Panc1 (cell line): ENCODE results near the gene TGFB2. TPM values are rescaled to one million over a fixed set of nuclear protein-coding genes. Genes with fewer than 3 reads are reported as not detected.

Source experiments
- ATAC-seq: fragments of 200-7000 bp; cut with Tn5 transposase; 2 replicates; pipeline ENCODE4 v1.9.1; 2020; ENCODE audit warnings: mild to moderate bottlenecking, moderate library complexity
- BruUV-seq: library from RNA; stranded (reverse); fragments of 400-500 nt; replicated peaks from 2 replicates; lab custom pipeline; 2021; lab: Mats Ljungman, UMichigan
- CTCF ChIA-PET: fragments of 300-600 bp; sonication (Branson Sonifier 250); formaldehyde crosslinking; loops from one replicate; lab custom pipeline; 2022; ENCODE audit warnings: antibody characterized with exemption; lab: Charles Lee
- POLR2A ChIA-PET: fragments of 300-600 bp; sonication (Branson Sonifier 250); formaldehyde crosslinking; loops from one replicate; lab custom pipeline; 2022; ENCODE audit warnings: antibody characterized with exemption; lab: Charles Lee
- DNase-seq: peaks from one replicate; pipeline ENCODE4 v3.0.0-alpha.2; 2010; ENCODE audit warnings: low read depth, low spot score
- H3K27ac ChIP-seq: 2 replicates; pipeline ENCODE4 v1.5.1; 2011; ENCODE audit warnings: mild to moderate bottlenecking, low read length, inconsistent platforms
- H3K27me3 ChIP-seq: fragments of 200-500 bp; sonication (Bioruptor generic); 2 replicates; pipeline ENCODE4 v1.6.0; 2014; ENCODE audit warnings: low read length, inconsistent platforms; ENCODE audit not compliant: control insufficient read depth, insufficient read depth
- H3K36me3 ChIP-seq: fragments of 200-500 bp; sonication (Bioruptor generic); 2 replicates; pipeline ENCODE4 v1.5.1; 2014; ENCODE audit warnings: inconsistent platforms, mild to moderate bottlenecking, low read length, moderate library complexity; ENCODE audit not compliant: control insufficient read depth, insufficient read depth
- H3K4me1 ChIP-seq: 2 replicates; pipeline ENCODE4 v1.5.1; 2011; ENCODE audit warnings: inconsistent platforms, mild to moderate bottlenecking, low read length, moderate library complexity; ENCODE audit not compliant: control insufficient read depth, insufficient read depth
- H3K4me3 ChIP-seq, 2 experiments: 2 replicates each; pipeline ENCODE4 v1.5.1; 2011 to 2012; ENCODE audit warnings: low read depth in 2 of 2, low read length in 2 of 2, mild to moderate bottlenecking in 2 of 2, inconsistent platforms in 1 of 2, moderate library complexity in 1 of 2
- H3K9me3 ChIP-seq: fragments of 200-500 bp; sonication (Bioruptor generic); 2 replicates; pipeline ENCODE4 v1.5.1; 2014; ENCODE audit warnings: low read depth, mild to moderate bottlenecking, inconsistent platforms, low read length, moderate library complexity; ENCODE audit not compliant: control insufficient read depth, insufficient read depth
- POLR2AphosphoS5 ChIP-seq: IDR thresholded peaks from 2 replicates; pipeline ENCODE4 v1.6.1; 2012; ENCODE audit warnings: mild to moderate bottlenecking, low read depth, low read length, moderate library complexity
- SIN3A ChIP-seq: IDR thresholded peaks from 2 replicates; pipeline ENCODE4 v1.6.1; 2012; ENCODE audit warnings: low read depth, mild to moderate bottlenecking, low read length, moderate library complexity, borderline replicate concordance; ENCODE audit not compliant: insufficient read depth
- TCF7L2 ChIP-seq: IDR thresholded peaks from 2 replicates; pipeline ENCODE4 v1.6.1; 2011; ENCODE audit warnings: mild to moderate bottlenecking, low read depth, low read length, inconsistent platforms
- in situ Hi-C: cut with HindIII; loops from 2 replicates; pipeline ENCODE4 v1.10.0; 2016; ENCODE audit warnings: low sequenced_read_pairs, low pct_unique_long_range_greater_than_20kb
- intact Hi-C: fragments of 100-400 bp; cut with micrococcal nuclease; formaldehyde crosslinking; loops from one replicate; pipeline ENCODE4 v1.10.0; 2022; ENCODE audit not compliant: unreplicated experiment
- total RNA-seq: library from RNA; stranded (reverse); gene quantifications from one replicate; pipeline ENCODE4 v1.2.1, GENCODE V29; 2021; ENCODE audit not compliant: unreplicated experiment
- TF ChIP-seq, protein P1 (sequence below): fragments of 450-650 bp; IDR thresholded peaks from 2 replicates; pipeline ENCODE4 v1.5.1; 2017; ENCODE audit warnings: mild to moderate bottlenecking
- TF ChIP-seq, protein P2 (sequence below), 2 experiments: IDR thresholded peaks; 2 replicates each; pipeline ENCODE4 v1.6.1; 2011 to 2012; ENCODE audit warnings: low read depth in 2 of 2, control low read depth in 1 of 2, low read length in 1 of 2, mild to moderate bottlenecking in 1 of 2, moderate library complexity in 1 of 2; ENCODE audit not compliant: insufficient read depth in 1 of 2

The TGFB2 gene
- total RNA-seq, 1 experiment from 2014 or later, result 58.9 TPM

DNA sequence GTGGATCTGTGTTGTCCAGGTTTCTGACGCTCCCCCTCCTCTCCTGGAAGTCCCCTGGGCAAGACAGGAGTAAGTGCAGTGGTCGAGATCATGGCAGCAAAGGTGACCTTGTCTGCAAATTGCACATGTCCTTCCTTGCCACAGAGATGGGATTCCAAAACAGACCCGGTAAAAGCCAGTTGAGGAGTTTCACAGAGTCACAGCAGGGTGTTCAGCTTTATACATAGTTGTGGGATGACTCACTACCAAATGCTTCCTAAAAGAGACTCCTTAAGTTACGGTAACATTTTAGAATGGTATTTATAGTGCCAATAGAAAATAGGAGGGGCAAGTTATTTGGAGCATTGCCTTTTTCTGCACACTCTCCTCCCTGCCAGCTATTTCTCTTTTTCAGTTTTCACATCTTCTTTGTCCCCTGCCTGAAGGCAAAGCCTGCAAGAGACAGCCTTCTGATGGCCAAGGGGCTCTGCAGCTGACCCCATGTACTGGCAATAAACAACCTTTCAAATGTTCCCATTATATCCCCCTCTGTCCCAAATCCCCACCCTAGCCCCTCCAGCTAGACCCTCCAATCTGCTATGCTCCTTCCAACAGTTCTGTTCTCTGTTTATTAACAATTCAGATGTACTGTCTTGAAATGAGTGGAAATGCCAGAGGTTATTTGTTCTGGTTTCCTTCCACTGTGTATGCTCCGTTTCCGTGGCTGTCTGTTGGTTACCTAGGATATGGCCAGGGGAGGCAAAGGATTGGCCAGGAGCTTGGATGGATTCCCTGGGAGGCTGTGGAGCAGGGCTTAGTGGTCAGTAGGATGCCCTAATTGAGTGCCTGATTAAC, 115.0 kb downstream of the TGFB2 start:
- ATAC-seq (peak; percentile 92), DNase-seq (peak; percentile 86)
- no peaks in the 10 kb centered on the region for H3K27me3 ChIP-seq
- ChIA-PET CTCF (no interaction called here), POLR2A (interaction anchor here (0.5 to 1.6 kb wide), 2 partner anchors 80 to 646 kb away, joined by 3 to 4 read pairs; no protein-coding TSS in a partner anchor)
- in situ Hi-C loops, result no loop called here
- no peaks in the 10 kb centered on the region for H3K9me3 ChIP-seq
- peaks cover 53% of the 10 kb centered on the region for H3K4me1 ChIP-seq
- H3K36me3 ChIP-seq, result no peaks in the 10 kb centered on the region
- 0 out of 2 replicates have a peak, but pooled peaks have one; percentile 48 for TF ChIP-seq SIN3A
- TF ChIP-seq, protein P1, sequence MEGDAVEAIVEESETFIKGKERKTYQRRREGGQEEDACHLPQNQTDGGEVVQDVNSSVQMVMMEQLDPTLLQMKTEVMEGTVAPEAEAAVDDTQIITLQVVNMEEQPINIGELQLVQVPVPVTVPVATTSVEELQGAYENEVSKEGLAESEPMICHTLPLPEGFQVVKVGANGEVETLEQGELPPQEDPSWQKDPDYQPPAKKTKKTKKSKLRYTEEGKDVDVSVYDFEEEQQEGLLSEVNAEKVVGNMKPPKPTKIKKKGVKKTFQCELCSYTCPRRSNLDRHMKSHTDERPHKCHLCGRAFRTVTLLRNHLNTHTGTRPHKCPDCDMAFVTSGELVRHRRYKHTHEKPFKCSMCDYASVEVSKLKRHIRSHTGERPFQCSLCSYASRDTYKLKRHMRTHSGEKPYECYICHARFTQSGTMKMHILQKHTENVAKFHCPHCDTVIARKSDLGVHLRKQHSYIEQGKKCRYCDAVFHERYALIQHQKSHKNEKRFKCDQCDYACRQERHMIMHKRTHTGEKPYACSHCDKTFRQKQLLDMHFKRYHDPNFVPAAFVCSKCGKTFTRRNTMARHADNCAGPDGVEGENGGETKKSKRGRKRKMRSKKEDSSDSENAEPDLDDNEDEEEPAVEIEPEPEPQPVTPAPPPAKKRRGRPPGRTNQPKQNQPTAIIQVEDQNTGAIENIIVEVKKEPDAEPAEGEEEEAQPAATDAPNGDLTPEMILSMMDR, result no peak
- TF ChIP-seq, protein P2, sequence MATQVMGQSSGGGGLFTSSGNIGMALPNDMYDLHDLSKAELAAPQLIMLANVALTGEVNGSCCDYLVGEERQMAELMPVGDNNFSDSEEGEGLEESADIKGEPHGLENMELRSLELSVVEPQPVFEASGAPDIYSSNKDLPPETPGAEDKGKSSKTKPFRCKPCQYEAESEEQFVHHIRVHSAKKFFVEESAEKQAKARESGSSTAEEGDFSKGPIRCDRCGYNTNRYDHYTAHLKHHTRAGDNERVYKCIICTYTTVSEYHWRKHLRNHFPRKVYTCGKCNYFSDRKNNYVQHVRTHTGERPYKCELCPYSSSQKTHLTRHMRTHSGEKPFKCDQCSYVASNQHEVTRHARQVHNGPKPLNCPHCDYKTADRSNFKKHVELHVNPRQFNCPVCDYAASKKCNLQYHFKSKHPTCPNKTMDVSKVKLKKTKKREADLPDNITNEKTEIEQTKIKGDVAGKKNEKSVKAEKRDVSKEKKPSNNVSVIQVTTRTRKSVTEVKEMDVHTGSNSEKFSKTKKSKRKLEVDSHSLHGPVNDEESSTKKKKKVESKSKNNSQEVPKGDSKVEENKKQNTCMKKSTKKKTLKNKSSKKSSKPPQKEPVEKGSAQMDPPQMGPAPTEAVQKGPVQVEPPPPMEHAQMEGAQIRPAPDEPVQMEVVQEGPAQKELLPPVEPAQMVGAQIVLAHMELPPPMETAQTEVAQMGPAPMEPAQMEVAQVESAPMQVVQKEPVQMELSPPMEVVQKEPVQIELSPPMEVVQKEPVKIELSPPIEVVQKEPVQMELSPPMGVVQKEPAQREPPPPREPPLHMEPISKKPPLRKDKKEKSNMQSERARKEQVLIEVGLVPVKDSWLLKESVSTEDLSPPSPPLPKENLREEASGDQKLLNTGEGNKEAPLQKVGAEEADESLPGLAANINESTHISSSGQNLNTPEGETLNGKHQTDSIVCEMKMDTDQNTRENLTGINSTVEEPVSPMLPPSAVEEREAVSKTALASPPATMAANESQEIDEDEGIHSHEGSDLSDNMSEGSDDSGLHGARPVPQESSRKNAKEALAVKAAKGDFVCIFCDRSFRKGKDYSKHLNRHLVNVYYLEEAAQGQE (IDR thresholded peaks at IDR 0.05; ENCODE audit: insufficient read depth in 1 of 2, low read depth in 2 of 2, low read length in 1 of 2), result no peak
- TF ChIP-seq POLR2AphosphoS5, result peak; percentile 89; the same call in 1 of the 2 replicates
- no peak for TF ChIP-seq TCF7L2
- no TSS peak for BruUV-seq
- intact Hi-C loops, result loop anchor here (5.0 kb wide), 3 partner anchors 98 to 212 kb away; partner anchors contain the start of gene TGFB2
- H3K27ac ChIP-seq, result peak overlapping the region; percentile 99
- H3K4me3 ChIP-seq, result peak overlapping the region in 1 of 2 experiments; percentile 31; a peak in 2 of 4 replicates

DNA sequence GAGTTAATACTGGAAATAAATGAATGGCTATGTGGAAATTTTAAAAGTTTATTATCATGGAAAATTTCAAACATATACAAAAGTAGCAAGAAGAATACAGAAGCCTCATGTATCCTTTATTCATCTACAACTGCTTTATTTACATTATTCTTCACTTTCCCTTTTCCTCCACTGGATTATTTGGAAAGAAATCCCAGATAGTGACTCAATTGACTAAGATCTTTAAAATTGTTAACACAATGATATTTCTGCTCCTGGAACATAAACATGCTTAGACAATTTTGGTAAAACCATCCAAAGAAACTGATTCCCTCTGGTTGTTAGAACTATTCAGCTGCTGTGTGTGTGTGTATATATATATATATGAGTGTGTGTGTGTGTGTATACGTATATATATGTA, 116.2 kb downstream of the TGFB2 start:
- H3K4me3 ChIP-seq, result no peak overlapping the region
- in situ Hi-C loops (no loop called here), intact Hi-C loops (loop anchor here (5.0 kb wide), 3 partner anchors 99 to 211 kb away; partner anchors contain the start of gene TGFB2)
- no peaks in the 10 kb centered on the region for H3K36me3 ChIP-seq
- no peak for DNase-seq
- TF ChIP-seq, protein P1, result no peak
- TF ChIP-seq, protein P2 (IDR thresholded peaks at IDR 0.05; ENCODE audit: insufficient read depth in 1 of 2, low read depth in 2 of 2, low read length in 1 of 2), result no peak
- TF ChIP-seq SIN3A (no peak), POLR2AphosphoS5 (no peak), TCF7L2 (no peak)
- ATAC-seq, result no peak
- H3K9me3 ChIP-seq, result no peaks in the 10 kb centered on the region
- POLR2A ChIA-PET, result no interaction called here
- CTCF ChIA-PET, result no interaction called here
- no peaks in the 10 kb centered on the region for H3K27me3 ChIP-seq
- no TSS peak for BruUV-seq
- peaks cover 57% of the 10 kb centered on the region for H3K4me1 ChIP-seq
- H3K27ac ChIP-seq, result peak overlapping the region; percentile 99
